Keratinocyte (primary cell): ENCODE measurements around the gene BAZ2B.

Source experiments
- EZH2 ChIP-seq: IDR thresholded peaks from one replicate; pipeline ENCODE4 v1.6.1; 2012; ENCODE audit warnings: inconsistent platforms, mild to moderate bottlenecking, low read length, moderate library complexity
- TF ChIP-seq, protein P1 (sequence below), 3 experiments: IDR thresholded peaks in 1 of 3; conservative IDR thresholded peaks in 1 of 3; optimal IDR thresholded peaks in 1 of 3; 2 replicates in 2 of 3; 3 replicates in 1 of 3; pipeline versions ENCODE3 to v1.5.1; 2011; ENCODE audit warnings: low read length in 3 of 3, mild to moderate bottlenecking in 3 of 3, moderate library complexity in 2 of 3, control low read depth in 1 of 3, inconsistent platforms in 1 of 3; ENCODE audit not compliant: insufficient read depth in 2 of 3; ENCODE audit errors: extremely low read depth in 1 of 3

DNA sequence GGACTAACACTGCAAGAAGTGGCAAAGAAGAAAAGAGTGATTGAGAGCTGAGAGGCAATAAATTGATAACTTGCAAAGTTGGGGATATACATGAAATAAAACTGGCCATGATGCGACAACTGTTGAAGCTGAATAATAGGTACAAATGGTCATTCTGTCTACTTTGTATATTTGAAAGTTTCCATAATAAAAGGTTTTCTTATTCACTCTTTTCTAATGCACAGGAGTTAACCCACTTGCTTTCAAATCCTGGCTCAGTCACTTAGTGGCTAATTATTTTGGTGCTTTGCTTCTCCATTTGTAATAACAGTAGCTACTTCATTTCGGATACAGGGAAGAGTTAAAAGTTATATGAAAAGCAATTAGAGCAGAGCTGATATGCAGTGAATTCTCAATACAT lies 170.1 kb downstream of the BAZ2B start:
- TF ChIP-seq, protein P1, sequence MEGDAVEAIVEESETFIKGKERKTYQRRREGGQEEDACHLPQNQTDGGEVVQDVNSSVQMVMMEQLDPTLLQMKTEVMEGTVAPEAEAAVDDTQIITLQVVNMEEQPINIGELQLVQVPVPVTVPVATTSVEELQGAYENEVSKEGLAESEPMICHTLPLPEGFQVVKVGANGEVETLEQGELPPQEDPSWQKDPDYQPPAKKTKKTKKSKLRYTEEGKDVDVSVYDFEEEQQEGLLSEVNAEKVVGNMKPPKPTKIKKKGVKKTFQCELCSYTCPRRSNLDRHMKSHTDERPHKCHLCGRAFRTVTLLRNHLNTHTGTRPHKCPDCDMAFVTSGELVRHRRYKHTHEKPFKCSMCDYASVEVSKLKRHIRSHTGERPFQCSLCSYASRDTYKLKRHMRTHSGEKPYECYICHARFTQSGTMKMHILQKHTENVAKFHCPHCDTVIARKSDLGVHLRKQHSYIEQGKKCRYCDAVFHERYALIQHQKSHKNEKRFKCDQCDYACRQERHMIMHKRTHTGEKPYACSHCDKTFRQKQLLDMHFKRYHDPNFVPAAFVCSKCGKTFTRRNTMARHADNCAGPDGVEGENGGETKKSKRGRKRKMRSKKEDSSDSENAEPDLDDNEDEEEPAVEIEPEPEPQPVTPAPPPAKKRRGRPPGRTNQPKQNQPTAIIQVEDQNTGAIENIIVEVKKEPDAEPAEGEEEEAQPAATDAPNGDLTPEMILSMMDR (optimal IDR thresholded peaks at IDR 0.05 in 1 of 3, IDR thresholded peaks at IDR 0.05 in 1 of 3, conservative IDR thresholded peaks at IDR 0.05 in 1 of 3; ENCODE audit: extremely low read depth in 1 of 3, insufficient read depth in 2 of 3, low read length in 3 of 3): no peak
- no peak for TF ChIP-seq EZH2
